ENCODE results near the gene CHD6. TPM values are rescaled to one million over a fixed set of nuclear protein-coding genes. Genes with fewer than 3 reads are reported as not detected.

CHD6 gene
- total and polyA plus RNA-seq, 3 experiments from 2014 or later, result 24.6 to 59.5 (median 25.3) TPM

- Mint-ChIP-seq H3K9me3 (no peaks in the 10 kb centered on the region), H3K27ac (no peak overlapping the region)
Observed at GRCh38 chr20:41364236-41364855, 253.8 kb downstream of the CHD6 start.

GRCh38 chr20:41363601-41364000 is 254.6 kb downstream of the CHD6 start:
- no peaks in the 10 kb centered on the region for H3K9me3 ChIP-seq (ENCODE audit: low read length)
- DNase-seq, result no peak
- ChIA-PET CTCF (no interaction called here), POLR2A (no interaction called here)
- Mint-ChIP-seq H3K9me3 (no peaks in the 10 kb centered on the region), H3K27me3 (peaks cover 16 to 20% of the 10 kb centered on the region in 2 donors), H3K4me3 (no peak overlapping the region), H3K4me1 (peaks cover 0 to 7% (median 5%) of the 10 kb centered on the region in 3 donors), H3K36me3 (peaks cover 0 to 2% (median 0%) of the 10 kb centered on the region in 3 donors), H3K27ac (no peak overlapping the region)
- H3K4me3 ChIP-seq (ENCODE audit: low read length), result no peak overlapping the region
- H3K27me3 ChIP-seq (ENCODE audit: insufficient read depth, low read length, poor library complexity, severe bottlenecking), result no peaks in the 10 kb centered on the region
- H3K27ac ChIP-seq (ENCODE audit: low read depth, low read length), result no peak overlapping the region
- H3K4me1 ChIP-seq (ENCODE audit: insufficient read depth, low read length), result no peaks in the 10 kb centered on the region
- no peaks in the 10 kb centered on the region for H3K36me3 ChIP-seq (ENCODE audit: insufficient read depth, low read length)

More at GRCh38 chr20:41364236-41364855, 253.8 kb downstream of the CHD6 start:
- no peak overlapping the region for H3K4me3 ChIP-seq (ENCODE audit: low read length)
- H3K27me3 Mint-ChIP-seq, result peaks cover 20 to 24% of the 10 kb centered on the region in 2 donors
- no peak overlapping the region for H3K27ac ChIP-seq (ENCODE audit: low read depth, low read length)
- no peaks in the 10 kb centered on the region for H3K27me3 ChIP-seq (ENCODE audit: insufficient read depth, low read length, poor library complexity, severe bottlenecking)
- CTCF ChIA-PET, result no interaction called here
- peaks cover 0 to 7% (median 5%) of the 10 kb centered on the region in 3 donors for H3K4me1 Mint-ChIP-seq
- no peaks in the 10 kb centered on the region for H3K4me1 ChIP-seq (ENCODE audit: insufficient read depth, low read length)
- no peak overlapping the region for H3K4me3 Mint-ChIP-seq
- POLR2A ChIA-PET, result no interaction called here
- no peak for DNase-seq
- no peaks in the 10 kb centered on the region for H3K9me3 ChIP-seq (ENCODE audit: low read length)
- no peaks in the 10 kb centered on the region for H3K36me3 ChIP-seq (ENCODE audit: insufficient read depth, low read length)
- H3K36me3 Mint-ChIP-seq, result peaks cover 0 to 2% (median 0%) of the 10 kb centered on the region in 3 donors

- no peak overlapping the region for H3K4me3 ChIP-seq (ENCODE audit: low read length)
- peaks cover 11 to 14% of the 10 kb centered on the region in 2 donors for H3K27me3 Mint-ChIP-seq
- no peaks in the 10 kb centered on the region for H3K4me1 ChIP-seq (ENCODE audit: insufficient read depth, low read length)
- H3K27ac Mint-ChIP-seq, result no peak overlapping the region
- H3K27me3 ChIP-seq (ENCODE audit: insufficient read depth, low read length, poor library complexity, severe bottlenecking), result no peaks in the 10 kb centered on the region
- ChIA-PET CTCF (no interaction called here), POLR2A (no interaction called here)
- H3K4me3 Mint-ChIP-seq, result no peak overlapping the region
- peaks cover 0 to 2% (median 0%) of the 10 kb centered on the region in 3 donors for H3K36me3 Mint-ChIP-seq
- H3K27ac ChIP-seq (ENCODE audit: low read depth, low read length), result no peak overlapping the region
- H3K9me3 ChIP-seq (ENCODE audit: low read length), result no peaks in the 10 kb centered on the region
- no peak for DNase-seq
- H3K36me3 ChIP-seq (ENCODE audit: insufficient read depth, low read length), result no peaks in the 10 kb centered on the region
- no peaks in the 10 kb centered on the region for H3K9me3 Mint-ChIP-seq
- H3K4me1 Mint-ChIP-seq, result peaks cover 0 to 7% (median 5%) of the 10 kb centered on the region in 3 donors
Observed at GRCh38 chr20:41362748-41363140, 255.4 kb downstream of the CHD6 start.

- no peak overlapping the region for H3K27ac ChIP-seq (ENCODE audit: low read depth, low read length)
- Mint-ChIP-seq H3K4me1 (peaks cover 0 to under 1% (median 0%) of the 10 kb centered on the region in 3 donors), H3K4me3 (no peak overlapping the region), H3K27ac (no peak overlapping the region), H3K36me3 (peaks cover 0 to 2% (median 0%) of the 10 kb centered on the region in 3 donors), H3K9me3 (no peaks in the 10 kb centered on the region), H3K27me3 (peaks cover 4 to 7% of the 10 kb centered on the region in 2 donors)
- H3K4me3 ChIP-seq (ENCODE audit: low read length), result no peak overlapping the region
- H3K36me3 ChIP-seq (ENCODE audit: insufficient read depth, low read length), result no peaks in the 10 kb centered on the region
- ChIA-PET CTCF (no interaction called here), POLR2A (no interaction called here)
- H3K27me3 ChIP-seq (ENCODE audit: insufficient read depth, low read length, poor library complexity, severe bottlenecking), result no peaks in the 10 kb centered on the region
- H3K4me1 ChIP-seq (ENCODE audit: insufficient read depth, low read length), result no peaks in the 10 kb centered on the region
- no peaks in the 10 kb centered on the region for H3K9me3 ChIP-seq (ENCODE audit: low read length)
- no peak for DNase-seq
Observed at GRCh38 chr20:41361757-41362747, 256.1 kb downstream of the CHD6 start.

GRCh38 chr20:41360831-41361756 is 257.1 kb downstream of the CHD6 start:
- Mint-ChIP-seq H3K4me1 (no peaks in the 10 kb centered on the region), H3K36me3 (peaks cover 0 to 2% (median 0%) of the 10 kb centered on the region in 3 donors), H3K4me3 (no peak overlapping the region), H3K27ac (no peak overlapping the region), H3K9me3 (no peaks in the 10 kb centered on the region), H3K27me3 (peaks cover 3 to 6% of the 10 kb centered on the region in 2 donors)
- Histone ChIP-seq H3K36me3 (ENCODE audit: insufficient read depth, low read length) (no peaks in the 10 kb centered on the region), H3K4me3 (ENCODE audit: low read length) (no peak overlapping the region), H3K27me3 (ENCODE audit: insufficient read depth, low read length, poor library complexity, severe bottlenecking) (no peaks in the 10 kb centered on the region), H3K4me1 (ENCODE audit: insufficient read depth, low read length) (no peaks in the 10 kb centered on the region), H3K27ac (ENCODE audit: low read depth, low read length) (no peak overlapping the region), H3K9me3 (ENCODE audit: low read length) (no peaks in the 10 kb centered on the region)
- DNase-seq, result no peak
- POLR2A ChIA-PET, result no interaction called here
- CTCF ChIA-PET, result no interaction called here

- no peaks in the 10 kb centered on the region for H3K36me3 Mint-ChIP-seq
- no peaks in the 10 kb centered on the region for H3K4me1 ChIP-seq (ENCODE audit: insufficient read depth, low read length)
Observed at GRCh38 chr20:41359541-41360011, 258.6 kb downstream of the CHD6 start.

GRCh38 chr20:41358717-41359116 is 259.5 kb downstream of the CHD6 start:
- no peaks in the 10 kb centered on the region for H3K27me3 Mint-ChIP-seq
- H3K27me3 ChIP-seq (ENCODE audit: insufficient read depth, low read length, poor library complexity, severe bottlenecking), result no peaks in the 10 kb centered on the region
- H3K4me3 Mint-ChIP-seq, result no peak overlapping the region
- no peak overlapping the region for H3K4me3 ChIP-seq (ENCODE audit: low read length)
- CTCF ChIA-PET, result no interaction called here
- no peaks in the 10 kb centered on the region for H3K9me3 Mint-ChIP-seq
- H3K4me1 ChIP-seq (ENCODE audit: insufficient read depth, low read length), result no peaks in the 10 kb centered on the region
- no peaks in the 10 kb centered on the region for H3K4me1 Mint-ChIP-seq
- H3K27ac Mint-ChIP-seq, result peak overlapping the region in 1 of 8 donors; percentile 47
- no peaks in the 10 kb centered on the region for H3K36me3 ChIP-seq (ENCODE audit: insufficient read depth, low read length)
- POLR2A ChIA-PET, result no interaction called here
- H3K36me3 Mint-ChIP-seq, result no peaks in the 10 kb centered on the region
- H3K9me3 ChIP-seq (ENCODE audit: low read length), result no peaks in the 10 kb centered on the region
- no peak for DNase-seq
- H3K27ac ChIP-seq (ENCODE audit: low read depth, low read length), result no peak overlapping the region

More at GRCh38 chr20:41359541-41360011, 258.6 kb downstream of the CHD6 start:
- ChIA-PET CTCF (no interaction called here), POLR2A (no interaction called here)
- H3K9me3 Mint-ChIP-seq, result no peaks in the 10 kb centered on the region
- Histone ChIP-seq H3K27ac (ENCODE audit: low read depth, low read length) (no peak overlapping the region), H3K4me3 (ENCODE audit: low read length) (no peak overlapping the region), H3K9me3 (ENCODE audit: low read length) (no peaks in the 10 kb centered on the region), H3K27me3 (ENCODE audit: insufficient read depth, low read length, poor library complexity, severe bottlenecking) (no peaks in the 10 kb centered on the region), H3K36me3 (ENCODE audit: insufficient read depth, low read length) (no peaks in the 10 kb centered on the region)
- no peaks in the 10 kb centered on the region for H3K4me1 Mint-ChIP-seq
- no peaks in the 10 kb centered on the region for H3K27me3 Mint-ChIP-seq
- H3K4me3 Mint-ChIP-seq, result no peak overlapping the region
- no peak overlapping the region for H3K27ac Mint-ChIP-seq
- DNase-seq, result no peak
